Measurements from ENCODE around the gene NLRP1. TPM values are rescaled to one million over a fixed set of nuclear protein-coding genes. Genes with fewer than 3 reads are reported as not detected.

The NLRP1 gene
- total RNA-seq, 1 donor from 2014 or later, result 101 TPM

- DNase-seq, result no peak
Measured at GRCh38 chr17:5557485-5557884, 26.8 kb downstream of the NLRP1 start.

DNA sequence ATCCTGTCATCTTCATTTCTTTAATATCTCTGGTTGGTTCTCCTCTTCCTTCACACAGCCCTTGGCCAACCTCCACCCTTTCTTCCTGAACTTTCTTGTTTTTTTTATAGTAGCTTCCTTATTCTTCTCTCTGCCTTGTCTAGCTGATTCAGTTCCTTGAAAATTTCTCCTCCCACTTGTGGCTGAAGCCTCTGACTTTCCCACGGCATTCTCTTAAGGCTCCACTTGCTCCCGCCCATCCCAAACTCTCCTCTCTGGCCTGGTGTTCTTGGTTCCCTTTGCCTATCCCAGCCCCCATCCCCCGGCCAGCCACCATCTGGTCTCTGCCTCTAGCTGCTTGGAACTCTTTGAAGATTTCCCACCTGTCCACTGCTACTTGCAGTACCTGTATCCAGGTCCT lies 29.1 kb downstream of the NLRP1 start:
- DNase-seq, result no peak

- no peak for DNase-seq
Measured at GRCh38 chr17:5553479-5553878, 30.8 kb downstream of the NLRP1 start.

DNA sequence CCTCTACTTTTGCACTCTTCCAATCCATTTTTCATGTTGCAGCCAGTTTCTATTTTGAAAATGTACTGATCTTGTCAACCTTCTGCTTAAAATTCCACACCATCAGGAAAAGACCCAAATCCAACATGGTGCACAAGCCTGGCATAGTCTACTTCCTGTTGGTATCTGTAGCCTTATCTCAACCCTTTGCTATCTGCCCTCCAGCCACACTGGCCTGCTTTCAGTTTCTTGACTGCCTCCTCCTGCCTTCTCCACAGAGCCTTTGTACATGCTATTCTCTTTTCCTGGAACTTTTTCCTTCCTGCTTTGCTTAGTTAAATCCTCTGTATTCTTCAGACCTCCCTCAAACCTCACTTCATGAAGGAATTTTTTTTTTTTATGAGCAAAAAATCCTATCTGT lies 31.5 kb downstream of the NLRP1 start:
- no peak for DNase-seq

- peak; percentile 71 for DNase-seq
Measured at GRCh38 chr17:5545051-5545987, 39.0 kb downstream of the NLRP1 start.

- no peak for DNase-seq
Measured at GRCh38 chr17:5544115-5544514, 40.2 kb downstream of the NLRP1 start.

DNA sequence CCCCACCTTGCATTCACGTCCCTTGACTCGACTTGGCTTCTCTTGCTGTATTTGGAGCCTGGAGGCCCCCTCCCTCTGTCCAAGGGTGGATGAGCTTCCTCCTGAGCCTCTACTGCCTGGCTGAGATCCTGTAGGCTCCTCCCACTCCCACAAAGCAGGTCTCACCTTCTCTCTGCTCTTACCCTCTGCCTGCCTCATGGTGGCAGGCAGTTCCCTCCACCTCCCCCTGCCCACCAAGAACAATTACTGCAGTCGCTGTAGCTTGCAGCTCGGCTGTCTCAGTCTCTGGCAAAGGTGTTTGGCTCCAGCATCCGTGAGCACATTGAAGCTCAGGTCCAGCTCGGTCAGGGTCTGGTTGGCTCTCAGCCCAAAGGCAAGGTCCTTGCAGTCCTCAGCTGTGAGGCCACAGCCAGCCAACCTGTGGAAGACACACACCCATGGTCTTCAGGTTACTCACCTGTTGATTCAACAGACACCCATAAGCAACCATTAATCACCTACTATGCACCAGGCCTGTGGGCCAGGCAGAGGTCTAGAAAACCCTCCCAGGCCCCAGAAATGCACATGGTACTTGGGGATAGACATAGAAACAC lies 42.6 kb downstream of the NLRP1 start:
- no peak for DNase-seq

GRCh38 chr17:5540321-5540720 lies 44.0 kb downstream of the NLRP1 start:
- DNase-seq, result no peak

- no peak for DNase-seq
Measured at GRCh38 chr17:5539286-5539685, 45.0 kb downstream of the NLRP1 start.

DNA sequence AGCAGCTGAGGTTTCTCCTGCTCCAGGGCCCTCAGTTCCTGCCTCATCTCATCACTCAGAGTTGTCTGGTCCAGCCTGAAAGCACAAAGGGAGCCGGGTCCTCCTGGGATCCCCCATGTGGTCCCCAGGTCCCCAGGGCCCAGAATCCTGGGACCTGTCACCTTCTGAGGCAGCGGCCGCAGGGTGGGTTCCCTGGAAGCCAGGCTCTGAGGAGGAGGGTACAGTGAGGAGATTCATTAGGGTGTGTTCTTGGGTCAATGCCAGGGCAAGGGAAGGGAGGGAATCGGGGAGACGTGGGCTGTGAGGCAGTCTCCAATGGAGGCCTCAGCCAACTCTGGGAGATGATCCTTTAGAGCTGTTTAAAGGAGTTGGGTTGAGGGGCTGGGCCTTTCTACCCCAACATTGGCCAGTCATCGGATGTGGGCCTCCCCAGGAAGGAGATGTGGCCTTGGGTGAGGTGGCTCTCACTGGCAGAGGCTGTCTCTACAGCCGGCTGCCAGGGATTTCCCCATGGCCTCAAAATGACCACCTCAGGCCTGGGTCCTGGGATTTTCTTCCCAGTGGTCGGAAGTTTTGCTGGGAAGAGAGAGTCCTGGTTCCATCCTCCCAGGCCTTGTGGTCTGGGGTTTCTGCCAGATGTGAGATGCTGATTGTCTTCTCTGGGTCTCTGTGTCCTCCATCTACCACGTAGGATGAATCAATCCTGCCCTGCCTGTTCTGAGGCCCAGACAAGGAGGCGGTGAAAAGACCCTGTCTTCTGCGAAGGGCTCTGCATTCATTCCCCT lies 47.3 kb downstream of the NLRP1 start:
- DNase-seq, result peak; percentile 17

DNA sequence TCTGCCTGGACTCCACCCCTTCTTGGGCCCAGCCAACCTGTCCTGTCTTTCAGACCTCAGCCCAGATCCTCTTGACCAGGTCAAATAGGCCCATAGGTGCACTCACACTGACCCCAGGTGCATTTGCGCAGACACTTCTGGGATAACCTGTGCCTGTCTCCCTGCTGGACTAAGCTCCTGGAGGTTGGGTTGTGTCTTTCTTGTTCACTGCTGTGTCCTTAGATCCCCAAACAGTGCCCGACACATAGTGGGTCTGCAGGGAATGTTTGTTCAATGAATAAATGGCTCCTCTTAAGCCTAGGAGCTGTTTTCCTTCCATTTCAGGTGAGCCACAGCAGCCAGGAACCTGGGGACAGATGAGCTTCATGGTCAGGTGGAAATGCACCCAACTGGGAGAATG lies 48.9 kb downstream of the NLRP1 start:
- DNase-seq, result no peak

DNA sequence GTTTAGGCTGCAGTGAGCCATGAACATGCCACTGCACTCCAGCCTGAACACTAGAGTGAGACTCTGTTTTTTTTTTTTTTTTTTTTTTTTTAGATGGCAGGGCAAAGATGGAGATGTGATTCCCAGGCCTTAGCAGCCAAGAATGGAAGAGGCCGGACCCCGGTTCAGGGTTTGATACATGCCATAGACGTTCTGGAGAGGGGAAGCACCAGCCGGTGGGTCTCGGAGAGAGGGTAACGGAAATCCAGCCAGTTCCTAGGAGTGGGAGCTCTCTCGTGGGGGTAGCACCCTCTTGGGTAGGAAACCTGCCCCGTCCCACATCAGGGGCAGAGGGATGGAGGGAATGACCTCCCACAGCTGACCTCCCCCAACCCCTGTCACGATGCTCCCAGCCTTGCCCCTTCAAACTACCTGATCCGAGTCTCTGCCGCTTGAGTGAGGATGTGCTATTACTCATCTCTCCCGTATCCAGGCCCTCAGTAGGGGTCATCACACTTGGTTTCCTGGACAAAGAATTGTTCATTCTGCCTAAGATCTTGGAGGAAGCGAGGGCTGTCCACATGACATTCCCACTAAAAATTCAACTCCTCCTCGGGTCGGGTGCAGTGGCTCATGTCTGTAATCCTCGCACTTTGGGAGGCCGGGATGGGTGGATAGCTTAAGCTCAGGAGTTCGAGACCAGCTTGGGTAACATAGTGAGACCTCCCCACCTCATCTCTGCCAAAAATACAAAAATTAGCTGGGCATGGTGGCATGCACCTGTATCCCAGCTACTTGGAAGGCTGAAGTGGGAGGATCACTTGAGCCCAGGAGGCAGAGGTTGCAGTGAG lies 50.6 kb downstream of the NLRP1 start:
- DNase-seq, result no peak

- no peak for DNase-seq
Measured at GRCh38 chr17:5532581-5532980, 51.7 kb downstream of the NLRP1 start.

DNA sequence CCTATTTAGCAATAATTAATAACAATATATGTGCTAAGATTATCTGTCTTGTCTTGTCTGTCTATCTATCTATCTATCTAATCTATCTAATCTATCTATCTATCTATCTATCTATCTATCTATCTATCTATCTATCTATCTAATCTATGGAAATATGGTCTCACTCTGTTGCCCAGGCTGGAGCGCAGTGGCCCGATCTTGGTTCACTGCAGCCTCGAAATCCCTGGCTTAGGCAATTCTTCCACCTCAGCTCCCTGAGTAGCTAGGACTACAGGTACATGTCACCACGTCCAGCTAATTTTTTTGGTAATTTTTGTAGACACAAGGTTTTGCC lies 53.3 kb downstream of the NLRP1 start:
- no peak for DNase-seq

GRCh38 chr17:5530265-5531084 lies 53.8 kb downstream of the NLRP1 start:
- DNase-seq, result no peak

GRCh38 chr17:5527601-5528250 lies 56.6 kb downstream of the NLRP1 start:
- peak; percentile 50 for DNase-seq

GRCh38 chr17:5526821-5527598 lies 57.3 kb downstream of the NLRP1 start:
- DNase-seq, result peak; percentile 98

GRCh38 chr17:5523249-5523648 lies 61.1 kb downstream of the NLRP1 start:
- no peak for DNase-seq

- DNase-seq, result no peak
Measured at GRCh38 chr17:5522476-5522875, 61.8 kb downstream of the NLRP1 start.

All from tongue (tissue), 2 donors.